ENCODE results near the gene ZNF556.
"Not testable (repeated sequence)": the region's sequence is repeated elsewhere in the genome, so short reads cannot be mapped to it uniquely, and the experiment has no call there.

Gene ZNF556

DNA sequence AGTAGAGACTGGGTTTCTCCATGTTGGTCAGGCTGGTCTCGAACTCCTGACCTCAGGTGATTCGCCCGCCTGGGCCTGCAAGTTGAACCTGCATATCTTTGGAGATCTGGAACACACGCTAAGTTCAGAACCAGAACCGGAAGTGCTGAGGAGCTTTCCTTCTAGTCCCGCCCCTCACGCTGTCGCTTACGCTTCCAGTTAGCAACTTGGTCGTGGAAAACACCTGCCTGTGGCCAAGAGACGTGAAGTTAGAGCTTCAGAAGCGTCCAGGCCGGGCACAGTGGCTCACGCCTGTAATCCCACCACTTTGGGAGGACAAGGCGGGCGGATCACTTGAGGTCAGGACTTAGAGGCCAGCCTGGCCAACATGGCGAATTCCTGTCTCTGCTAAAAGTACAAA is 18.6 kb downstream of the ZNF556 start:
- H3K9me3 ChIP-seq (ENCODE audit: control insufficient read depth, low read length) = no peaks in the 10 kb centered on the region
- H3K4me3 ChIP-seq (ENCODE audit: extremely low read depth, insufficient read depth, low read length, poor library complexity, severe bottlenecking) = no peak overlapping the region
- H3K27ac ChIP-seq (ENCODE audit: low read depth, low read length, severe bottlenecking) = no peak overlapping the region
- no peaks in the 10 kb centered on the region for H3K36me3 ChIP-seq (ENCODE audit: control insufficient read depth, insufficient read depth, low read length)
- no peaks in the 10 kb centered on the region for H3K4me1 ChIP-seq (ENCODE audit: control insufficient read depth, insufficient read depth, low read length, poor library complexity, severe bottlenecking)
- 82 to 84% methylated on average over 15 to 17 of the region's 17 CpGs for WGBS, 2 experiments (ENCODE audit: insufficient coverage in 2 of 2)

DNA sequence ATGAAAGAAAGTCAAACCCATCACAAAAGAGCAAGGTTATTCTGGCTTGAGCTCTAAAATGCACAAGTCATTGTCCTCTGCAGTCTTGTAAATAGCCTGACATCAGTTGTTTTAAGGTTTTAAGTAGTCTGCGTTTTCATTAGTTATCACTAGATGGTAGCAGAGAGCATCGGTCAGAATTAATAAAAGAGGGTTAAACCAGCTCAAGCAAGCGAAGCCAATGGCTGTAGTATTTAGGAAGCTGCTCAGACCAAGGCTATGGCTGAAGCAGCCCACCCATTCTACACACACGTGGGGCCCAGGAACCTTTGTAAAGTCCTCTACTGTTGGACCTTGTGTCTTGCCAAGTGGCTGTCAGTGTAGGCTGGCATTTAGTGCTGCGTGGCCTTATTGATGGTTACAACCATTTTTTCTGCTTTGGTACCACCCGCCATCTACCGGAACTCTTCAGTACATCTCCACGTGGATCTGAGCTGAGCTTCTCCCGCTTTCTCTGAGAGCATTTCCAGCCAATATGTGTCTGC is 20.3 kb downstream of the ZNF556 start:
- WGBS, 2 experiments (ENCODE audit: insufficient coverage in 2 of 2) = 33 to 44% methylated on average over 3 to 9 of the region's 9 CpGs
- Histone ChIP-seq H3K36me3 (ENCODE audit: control insufficient read depth, insufficient read depth, low read length) (no peaks in the 10 kb centered on the region), H3K4me1 (ENCODE audit: control insufficient read depth, insufficient read depth, low read length, poor library complexity, severe bottlenecking) (no peaks in the 10 kb centered on the region), H3K9me3 (ENCODE audit: control insufficient read depth, low read length) (no peaks in the 10 kb centered on the region), H3K27ac (ENCODE audit: low read depth, low read length, severe bottlenecking) (no peak overlapping the region), H3K4me3 (ENCODE audit: extremely low read depth, insufficient read depth, low read length, poor library complexity, severe bottlenecking) (no peak overlapping the region)

GRCh38 chr19:2888731-2889224 is 21.6 kb downstream of the ZNF556 start:
- Histone ChIP-seq H3K9me3 (ENCODE audit: control insufficient read depth, low read length) (no peaks in the 10 kb centered on the region), H3K4me3 (ENCODE audit: extremely low read depth, insufficient read depth, low read length, poor library complexity, severe bottlenecking) (no peak overlapping the region), H3K27ac (ENCODE audit: low read depth, low read length, severe bottlenecking) (no peak overlapping the region), H3K36me3 (ENCODE audit: control insufficient read depth, insufficient read depth, low read length) (no peaks in the 10 kb centered on the region), H3K4me1 (ENCODE audit: control insufficient read depth, insufficient read depth, low read length, poor library complexity, severe bottlenecking) (no peaks in the 10 kb centered on the region)
- WGBS, 2 experiments (ENCODE audit: insufficient coverage in 2 of 2) = 85 to 89% methylated on average over 31 to 36 of the region's 37 CpGs

GRCh38 chr19:2890531-2890930 is 23.4 kb downstream of the ZNF556 start:
- not testable (repeated sequence) for H3K36me3 ChIP-seq (ENCODE audit: control insufficient read depth, insufficient read depth, low read length); H3K27ac ChIP-seq (ENCODE audit: low read depth, low read length, severe bottlenecking); H3K4me3 ChIP-seq (ENCODE audit: extremely low read depth, insufficient read depth, low read length, poor library complexity, severe bottlenecking); H3K4me1 ChIP-seq (ENCODE audit: control insufficient read depth, insufficient read depth, low read length, poor library complexity, severe bottlenecking); H3K9me3 ChIP-seq (ENCODE audit: control insufficient read depth, low read length)
- WGBS, 2 experiments (ENCODE audit: insufficient coverage in 2 of 2) = 79 to 85% methylated on average over 5 to 8 of the region's 8 CpGs

DNA sequence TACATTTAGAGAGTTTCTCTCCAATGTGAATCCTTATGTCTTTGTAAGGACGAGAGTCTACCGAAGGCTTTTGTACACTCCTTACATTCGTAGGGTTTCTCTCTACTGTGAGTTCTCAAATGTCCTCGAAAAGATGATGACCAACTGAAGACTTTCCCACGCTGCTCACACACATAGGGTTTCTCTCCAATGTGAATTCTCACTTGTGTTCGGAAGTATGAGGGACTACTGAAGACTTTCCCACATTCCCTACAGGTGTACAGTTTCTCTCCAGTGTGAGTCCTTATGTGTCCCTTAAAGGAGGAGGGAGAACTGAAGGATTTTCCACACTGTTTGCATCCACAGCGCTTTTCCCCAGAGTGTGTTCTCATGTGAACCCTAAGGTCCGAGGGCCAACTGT is 29.6 kb downstream of the ZNF556 start:
- Histone ChIP-seq H3K27ac (ENCODE audit: low read depth, low read length, severe bottlenecking) (no peak overlapping the region), H3K4me3 (ENCODE audit: extremely low read depth, insufficient read depth, low read length, poor library complexity, severe bottlenecking) (no peak overlapping the region), H3K9me3 (ENCODE audit: control insufficient read depth, low read length) (peaks cover 12% of the 10 kb centered on the region), H3K4me1 (ENCODE audit: control insufficient read depth, insufficient read depth, low read length, poor library complexity, severe bottlenecking) (no peaks in the 10 kb centered on the region), H3K36me3 (ENCODE audit: control insufficient read depth, insufficient read depth, low read length) (no peaks in the 10 kb centered on the region)
- WGBS, 2 experiments (ENCODE audit: insufficient coverage in 2 of 2) = 73 to 76% methylated on average over 5 to 8 of the region's 8 CpGs

- 0 to 1% methylated on average over 54 to 77 of the region's 100 CpGs for WGBS, 2 experiments (ENCODE audit: insufficient coverage in 2 of 2)
- Histone ChIP-seq H3K4me3 (ENCODE audit: extremely low read depth, insufficient read depth, low read length, poor library complexity, severe bottlenecking) (peak within 1 kb of the TSS; percentile 82), H3K9me3 (ENCODE audit: control insufficient read depth, low read length) (peaks cover 12% of the 10 kb centered on the region), H3K4me1 (ENCODE audit: control insufficient read depth, insufficient read depth, low read length, poor library complexity, severe bottlenecking) (no peaks in the 10 kb centered on the region), H3K27ac (ENCODE audit: low read depth, low read length, severe bottlenecking) (peak within 1 kb of the TSS; percentile 67), H3K36me3 (ENCODE audit: control insufficient read depth, insufficient read depth, low read length) (no peaks in the 10 kb centered on the region)
Measured at GRCh38 chr19:2900296-2901252, 33.4 kb downstream of the ZNF556 start, which contains the start of gene ZNF57. Gene ZNF57 (plus strand): TSS chr19:2900928. CDS start chr19:2901046, 118 bp downstream.

- 86% methylated on average over 12 to 13 of the region's 13 CpGs for WGBS, 2 experiments (ENCODE audit: insufficient coverage in 2 of 2)
- no peak overlapping the region for H3K27ac ChIP-seq (ENCODE audit: low read depth, low read length, severe bottlenecking)
- H3K9me3 ChIP-seq (ENCODE audit: control insufficient read depth, low read length) = peaks cover 3% of the 10 kb centered on the region
Measured at GRCh38 chr19:2902590-2903218, 35.6 kb downstream of the ZNF556 start.

DNA sequence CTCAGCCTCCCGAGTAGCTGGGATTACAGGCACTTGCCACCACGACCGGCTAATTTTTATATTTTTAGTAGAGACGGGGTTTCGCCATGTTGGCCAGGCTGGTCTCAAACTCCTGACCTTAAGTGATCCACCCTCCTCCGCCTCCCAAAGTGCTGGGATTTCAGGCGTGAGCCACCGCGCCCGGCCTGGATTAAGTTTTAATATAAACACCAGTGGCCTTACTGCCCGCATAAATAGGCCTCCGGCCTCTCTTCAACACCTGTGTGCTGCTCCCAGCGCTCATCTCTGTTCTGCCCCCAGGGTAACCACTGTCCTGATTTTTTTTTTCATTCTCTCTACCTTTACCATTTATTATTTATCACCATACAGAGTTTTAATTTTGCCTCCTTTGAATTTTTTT is 36.2 kb downstream of the ZNF556 start:
- 92 to 93% methylated on average over 10 to 13 of the region's 13 CpGs for WGBS, 2 experiments (ENCODE audit: insufficient coverage in 2 of 2)
- not testable (repeated sequence) for H3K27ac ChIP-seq (ENCODE audit: low read depth, low read length, severe bottlenecking); H3K4me1 ChIP-seq (ENCODE audit: control insufficient read depth, insufficient read depth, low read length, poor library complexity, severe bottlenecking); H3K9me3 ChIP-seq (ENCODE audit: control insufficient read depth, low read length); H3K4me3 ChIP-seq (ENCODE audit: extremely low read depth, insufficient read depth, low read length, poor library complexity, severe bottlenecking); H3K36me3 ChIP-seq (ENCODE audit: control insufficient read depth, insufficient read depth, low read length)

More at GRCh38 chr19:2902590-2903218, 35.6 kb downstream of the ZNF556 start:
- Histone ChIP-seq H3K36me3 (ENCODE audit: control insufficient read depth, insufficient read depth, low read length) (no peaks in the 10 kb centered on the region), H3K4me1 (ENCODE audit: control insufficient read depth, insufficient read depth, low read length, poor library complexity, severe bottlenecking) (no peaks in the 10 kb centered on the region), H3K4me3 (ENCODE audit: extremely low read depth, insufficient read depth, low read length, poor library complexity, severe bottlenecking) (no peak overlapping the region)

DNA sequence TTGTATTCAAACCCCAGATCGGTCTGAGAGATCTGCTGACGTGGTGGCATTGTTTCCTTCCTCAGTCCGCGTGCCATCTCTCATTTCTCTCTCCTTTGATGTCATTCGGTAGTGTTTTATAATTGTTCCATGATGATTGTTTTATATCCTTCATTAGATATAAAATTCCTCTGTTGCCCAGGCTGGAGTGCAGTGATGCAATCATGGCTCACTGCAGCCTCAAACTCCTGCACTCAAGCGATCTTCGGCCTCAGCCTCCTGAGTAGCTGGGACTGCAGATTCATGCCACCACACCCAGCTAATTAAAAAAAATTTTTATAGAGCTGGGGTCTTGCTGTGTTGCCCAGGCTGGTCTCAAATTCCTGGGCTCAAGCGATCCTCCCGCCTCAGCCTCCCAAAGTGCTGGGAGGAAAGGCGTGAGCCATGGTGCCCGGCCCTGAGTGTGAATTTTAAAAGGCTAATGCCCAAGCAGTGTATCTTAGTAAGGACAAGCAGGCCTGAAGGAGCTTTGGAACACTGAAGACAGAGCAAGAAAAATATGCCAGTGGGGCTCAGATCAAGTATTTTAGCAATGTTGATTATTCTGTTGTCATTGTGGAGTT is 38.9 kb downstream of the ZNF556 start:
- no peaks in the 10 kb centered on the region for H3K4me1 ChIP-seq (ENCODE audit: control insufficient read depth, insufficient read depth, low read length, poor library complexity, severe bottlenecking)
- peaks cover under 1% of the 10 kb centered on the region for H3K9me3 ChIP-seq (ENCODE audit: control insufficient read depth, low read length)
- no peak overlapping the region for H3K4me3 ChIP-seq (ENCODE audit: extremely low read depth, insufficient read depth, low read length, poor library complexity, severe bottlenecking)
- H3K36me3 ChIP-seq (ENCODE audit: control insufficient read depth, insufficient read depth, low read length) = no peaks in the 10 kb centered on the region
- H3K27ac ChIP-seq (ENCODE audit: low read depth, low read length, severe bottlenecking) = no peak overlapping the region
- 95 to 97% methylated on average over 6 to 8 of the region's 11 CpGs for WGBS, 2 experiments (ENCODE audit: insufficient coverage in 2 of 2)

DNA sequence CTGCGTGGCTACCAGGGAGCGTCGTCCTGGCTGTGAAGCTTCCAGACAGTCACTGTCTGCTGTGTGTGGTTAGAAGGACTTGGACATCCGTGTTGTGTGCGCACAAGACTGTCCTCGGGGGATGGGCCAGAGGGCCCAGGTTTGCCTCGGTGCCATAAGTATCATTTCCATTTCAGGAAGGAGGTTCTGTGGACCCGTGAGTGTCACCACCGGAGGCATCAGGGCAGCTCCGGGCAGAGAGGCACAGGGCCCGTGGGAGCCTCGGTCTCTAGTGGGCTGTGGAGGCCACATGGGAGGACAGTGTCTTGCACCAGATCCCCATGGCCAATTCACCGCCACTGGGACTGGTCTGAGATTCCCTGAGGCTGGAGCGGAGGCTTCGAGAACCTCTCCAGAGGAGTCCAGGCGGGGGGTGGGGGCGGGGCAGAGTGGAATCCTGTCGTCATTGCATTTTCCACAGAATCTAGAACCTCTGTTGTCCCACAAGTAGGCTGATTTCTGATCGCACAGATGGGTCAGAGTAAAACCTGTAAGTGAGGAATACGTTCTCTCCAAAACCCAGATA is 39.6 kb downstream of the ZNF556 start:
- H3K9me3 ChIP-seq (ENCODE audit: control insufficient read depth, low read length) = peaks cover 5% of the 10 kb centered on the region
- H3K4me1 ChIP-seq (ENCODE audit: control insufficient read depth, insufficient read depth, low read length, poor library complexity, severe bottlenecking) = no peaks in the 10 kb centered on the region
- no peak overlapping the region for H3K27ac ChIP-seq (ENCODE audit: low read depth, low read length, severe bottlenecking)
- H3K36me3 ChIP-seq (ENCODE audit: control insufficient read depth, insufficient read depth, low read length) = no peaks in the 10 kb centered on the region
- H3K4me3 ChIP-seq (ENCODE audit: extremely low read depth, insufficient read depth, low read length, poor library complexity, severe bottlenecking) = no peak overlapping the region
- 92% methylated on average over 18 of the region's 20 CpGs for WGBS, 2 experiments (ENCODE audit: insufficient coverage in 2 of 2)

Data from mesodermal cell (in vitro differentiated cells).